Testis (tissue), 3 donors: ENCODE data around the gene GDPD3. TPM values are rescaled to one million over a fixed set of nuclear protein-coding genes. Genes with fewer than 3 reads are reported as not detected.
A peak's percentile ranks its signal among the peaks of the same experiment; 100 is the strongest.

Experiments
- DNase-seq: peaks from one replicate; pipeline ENCODE4 v3.0.0-alpha.2; 2019
- H3K27ac ChIP-seq, 2 donors: fragments of 200-600 bp; sonication (generic); one replicate each; pipeline ENCODE4 v1.5.1; 2019
- H3K27me3 ChIP-seq: fragments of 200-600 bp; sonication (generic); one replicate; pipeline ENCODE4 v1.5.1; 2019
- H3K36me3 ChIP-seq: fragments of 200-600 bp; sonication (generic); one replicate; pipeline ENCODE4 v1.5.1; 2017; ENCODE audit warnings: low read depth; ENCODE audit errors: missing control alignments
- H3K4me1 ChIP-seq: fragments of 200-600 bp; sonication (generic); one replicate; pipeline ENCODE4 v1.5.1; 2019
- H3K4me3 ChIP-seq, 2 donors: fragments of 200-600 bp; sonication (generic); one replicate each; pipeline ENCODE4 v1.5.1; 2017 to 2019
- H3K9me3 ChIP-seq: fragments of 200-600 bp; sonication (generic); one replicate; pipeline ENCODE4 v1.5.1; 2017
- POLR2A ChIP-seq: fragments of 450-650 bp; IDR thresholded peaks from one replicate; pipeline ENCODE4 v1.6.1; 2017; ENCODE audit warnings: antibody characterized with exemption, mild to moderate bottlenecking, moderate library complexity
- WGBS, 2 donors: methylation state at CpG; one replicate each; pipeline ENCODE4 v1.1.5; 2018; 5-methylcytosine and 5-hydroxymethylcytosine counted together
- intact Hi-C: fragments of 100-400 bp; cut with DNase I; formaldehyde crosslinking; loops from one replicate; pipeline ENCODE4 v1.15.1; 2023; ENCODE audit warnings: low total_unique reads
- polyA plus RNA-seq: library from polyadenylated mRNA; stranded (reverse); fragments of 350-450 nt; fragmentation: Illumina TruSeq; extraction: RNeasy Lipid Tissue Mini Kit (QIAGEN cat#74804); gene quantifications from one replicate; pipeline ENCODE4 v1.2.3, GENCODE V29; 2014; ENCODE audit warnings: low read depth, low replicate concordance; ENCODE audit not compliant: insufficient read depth
- total RNA-seq, 2 donors: library from RNA; depleted of rRNA; stranded (reverse); fragments of >200 nt; gene quantifications; one replicate each; pipeline ENCODE4 v1.2.3, GENCODE V29; 2016
- TF ChIP-seq, protein P1 (sequence below), 3 experiments: fragments of 450-650 bp in 2 of 3; fragments of 200-600 bp in 1 of 3; sonication (generic) in 1 of 3; IDR thresholded peaks; one replicate each; pipeline ENCODE4 v1.5.1; 2016 to 2019; ENCODE audit warnings: antibody characterized with exemption in 3 of 3, mild to moderate bottlenecking in 2 of 3, moderate library complexity in 1 of 3

Gene GDPD3
- total and polyA plus RNA-seq, 3 donors from 2014 or later = 1.5 to 7.2 (median 4.0) TPM

DNA sequence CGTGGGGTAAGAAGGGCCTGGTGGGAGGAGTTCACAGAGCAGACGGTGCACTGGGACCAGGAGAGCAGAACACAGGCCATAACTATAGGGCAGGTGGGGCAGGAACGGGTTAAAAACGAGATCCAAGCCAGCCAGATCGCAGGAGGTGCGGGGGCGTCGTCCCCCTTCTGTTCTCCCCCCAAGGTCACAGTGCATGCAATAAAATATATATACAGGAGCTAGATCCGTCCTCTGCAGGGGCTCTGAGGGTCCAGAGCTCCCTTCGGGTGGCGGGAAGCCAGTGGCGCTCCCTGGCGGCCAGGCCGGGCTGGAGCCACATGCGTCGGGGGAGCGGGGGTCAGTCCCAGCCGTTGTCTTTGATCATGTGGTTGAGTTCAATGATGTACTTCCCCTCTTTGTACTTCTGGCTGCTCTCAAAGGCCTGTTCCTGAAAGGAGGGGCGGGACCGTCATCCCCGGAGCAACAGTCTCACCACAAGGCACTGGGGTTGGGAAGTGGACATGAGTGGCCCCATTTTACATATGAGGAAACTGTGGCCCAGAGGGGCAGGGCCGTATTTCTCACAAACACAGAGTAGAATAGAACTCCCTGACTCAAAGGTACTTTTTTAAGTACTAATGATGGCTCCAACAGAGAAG is 20.8 kb downstream of the GDPD3 start:
- peak overlapping the region; percentile 68 to 91 for H3K27ac ChIP-seq
- H3K36me3 ChIP-seq = no peaks in the 10 kb centered on the region
- peaks cover 33% of the 10 kb centered on the region for H3K4me1 ChIP-seq
- no peaks in the 10 kb centered on the region for H3K27me3 ChIP-seq
- 8 to 9% methylated on average over 13 to 22 of the region's 22 CpGs for WGBS, 2 donors
- intact Hi-C loops = no loop called here
- H3K4me3 ChIP-seq = peak overlapping the region; percentile 61 to 70
- DNase-seq = peak; percentile 76
- H3K9me3 ChIP-seq = no peaks in the 10 kb centered on the region
- no peak for TF ChIP-seq POLR2A
- TF ChIP-seq, protein P1, sequence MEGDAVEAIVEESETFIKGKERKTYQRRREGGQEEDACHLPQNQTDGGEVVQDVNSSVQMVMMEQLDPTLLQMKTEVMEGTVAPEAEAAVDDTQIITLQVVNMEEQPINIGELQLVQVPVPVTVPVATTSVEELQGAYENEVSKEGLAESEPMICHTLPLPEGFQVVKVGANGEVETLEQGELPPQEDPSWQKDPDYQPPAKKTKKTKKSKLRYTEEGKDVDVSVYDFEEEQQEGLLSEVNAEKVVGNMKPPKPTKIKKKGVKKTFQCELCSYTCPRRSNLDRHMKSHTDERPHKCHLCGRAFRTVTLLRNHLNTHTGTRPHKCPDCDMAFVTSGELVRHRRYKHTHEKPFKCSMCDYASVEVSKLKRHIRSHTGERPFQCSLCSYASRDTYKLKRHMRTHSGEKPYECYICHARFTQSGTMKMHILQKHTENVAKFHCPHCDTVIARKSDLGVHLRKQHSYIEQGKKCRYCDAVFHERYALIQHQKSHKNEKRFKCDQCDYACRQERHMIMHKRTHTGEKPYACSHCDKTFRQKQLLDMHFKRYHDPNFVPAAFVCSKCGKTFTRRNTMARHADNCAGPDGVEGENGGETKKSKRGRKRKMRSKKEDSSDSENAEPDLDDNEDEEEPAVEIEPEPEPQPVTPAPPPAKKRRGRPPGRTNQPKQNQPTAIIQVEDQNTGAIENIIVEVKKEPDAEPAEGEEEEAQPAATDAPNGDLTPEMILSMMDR (IDR thresholded peaks at IDR 0.05) = peak in 2 of 3 experiments; percentile 40 to 44

DNA sequence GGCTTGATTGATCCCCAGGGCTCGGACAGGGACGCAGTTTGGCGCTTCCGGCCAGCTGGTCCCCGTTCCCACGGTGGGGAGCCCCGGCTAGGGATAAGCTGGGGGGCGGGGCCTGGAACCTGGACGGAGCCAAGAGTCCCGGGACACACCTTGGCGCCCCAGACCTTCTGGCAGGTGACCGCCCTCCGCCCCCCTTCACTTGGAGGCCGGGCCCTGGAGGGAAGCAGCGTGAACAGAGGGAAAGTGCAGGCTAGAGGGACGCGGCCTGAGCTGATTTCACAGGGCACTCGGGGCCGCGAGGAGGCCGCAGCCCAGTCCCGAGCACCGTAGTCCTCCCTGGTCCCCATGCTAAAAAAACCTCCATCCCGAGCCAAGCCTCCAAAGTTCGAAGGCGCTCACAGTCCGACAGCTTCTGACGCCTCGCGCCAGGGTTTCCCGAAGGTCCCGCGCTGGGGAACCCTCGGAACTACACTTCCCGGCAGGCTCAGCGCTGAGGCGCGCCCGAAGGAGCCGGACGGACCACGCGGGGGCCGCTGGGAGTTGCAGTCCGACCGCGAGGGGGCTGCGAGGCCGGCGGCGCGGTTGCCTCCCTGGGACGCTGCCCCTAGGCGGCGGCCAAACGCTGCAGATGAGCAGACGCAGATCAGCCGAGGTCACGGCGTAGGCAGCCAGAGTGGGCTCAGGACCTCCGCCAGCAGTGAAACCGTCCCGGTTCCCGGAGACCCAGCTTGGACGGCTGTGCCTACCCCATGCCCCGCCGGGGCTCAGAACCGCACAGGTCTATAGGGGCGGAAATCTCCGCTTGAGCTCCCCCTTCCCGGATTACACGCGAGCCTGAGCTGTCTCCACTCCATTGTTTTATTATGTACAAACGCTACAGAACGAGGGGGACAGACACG is 21.6 kb downstream of the GDPD3 start, which contains the start of gene TBX6:
TBX6 (minus strand) TSS at position 451 of the 899 bp plus-strand sequence. CDS start 731 bp downstream, outside the sequence.
- peak; percentile 94 for DNase-seq
- no peak for TF ChIP-seq POLR2A
- TF ChIP-seq, protein P1 (IDR thresholded peaks at IDR 0.05) = peak; percentile 66 to 96 (median 92)
- Histone ChIP-seq H3K27ac (peak within 1 kb of the TSS; percentile 68 to 91), H3K27me3 (no peaks in the 10 kb centered on the region), H3K9me3 (no peaks in the 10 kb centered on the region), H3K4me1 (peaks cover 33% of the 10 kb centered on the region), H3K4me3 (peak within 1 kb of the TSS; percentile 61 to 70), H3K36me3 (no peaks in the 10 kb centered on the region)
- intact Hi-C loops = no loop called here
- 0 to 5% methylated on average over 13 to 61 of the region's 76 CpGs for WGBS, 2 donors

DNA sequence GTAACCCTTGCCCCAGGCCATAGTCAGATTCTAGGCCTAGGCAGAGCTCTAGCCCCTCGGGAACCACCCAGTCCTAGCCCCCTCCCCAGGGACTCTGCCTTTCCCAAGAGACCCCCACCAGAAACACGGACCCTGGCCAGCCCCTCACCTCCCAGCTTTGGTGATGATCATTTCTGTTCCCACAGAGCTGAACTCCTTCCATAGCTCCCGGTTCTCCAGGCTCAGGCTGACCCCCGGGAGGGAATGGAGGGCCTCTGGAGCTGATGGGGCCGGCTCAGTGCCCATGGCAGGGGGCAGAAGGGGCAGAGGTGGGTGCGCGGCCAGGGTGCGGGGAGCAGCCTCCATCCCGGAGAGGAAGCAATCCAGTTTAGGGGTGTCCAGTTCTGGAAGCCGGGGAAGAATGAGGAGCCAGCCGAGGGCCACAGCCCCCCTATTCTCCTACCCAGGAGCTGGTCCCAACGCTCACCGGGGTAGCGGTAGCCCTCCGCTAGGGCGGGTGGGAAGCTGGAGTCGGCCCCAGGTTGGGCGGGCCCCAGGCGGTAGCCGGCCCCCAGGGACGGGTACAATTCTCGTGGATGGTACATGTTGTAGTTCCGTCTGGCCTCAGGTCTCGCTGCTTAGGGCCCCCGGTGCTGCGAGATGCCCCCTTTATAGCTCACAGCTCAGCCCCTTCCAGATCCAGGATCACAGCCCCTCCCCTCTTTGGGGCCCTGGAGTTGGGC is 22.6 kb downstream of the GDPD3 start:
- intact Hi-C loops = no loop called here
- Histone ChIP-seq H3K27ac (peak overlapping the region in 1 of 2 donors; percentile 91), H3K36me3 (no peaks in the 10 kb centered on the region), H3K9me3 (no peaks in the 10 kb centered on the region), H3K4me1 (peaks cover 33% of the 10 kb centered on the region), H3K27me3 (no peaks in the 10 kb centered on the region), H3K4me3 (peak overlapping the region; percentile 61 to 70)
- TF ChIP-seq, protein P1 (IDR thresholded peaks at IDR 0.05) = no peak
- TF ChIP-seq POLR2A = no peak
- DNase-seq = no peak
- WGBS, 2 donors = 32 to 44% methylated on average over 21 to 26 of the region's 26 CpGs

DNA sequence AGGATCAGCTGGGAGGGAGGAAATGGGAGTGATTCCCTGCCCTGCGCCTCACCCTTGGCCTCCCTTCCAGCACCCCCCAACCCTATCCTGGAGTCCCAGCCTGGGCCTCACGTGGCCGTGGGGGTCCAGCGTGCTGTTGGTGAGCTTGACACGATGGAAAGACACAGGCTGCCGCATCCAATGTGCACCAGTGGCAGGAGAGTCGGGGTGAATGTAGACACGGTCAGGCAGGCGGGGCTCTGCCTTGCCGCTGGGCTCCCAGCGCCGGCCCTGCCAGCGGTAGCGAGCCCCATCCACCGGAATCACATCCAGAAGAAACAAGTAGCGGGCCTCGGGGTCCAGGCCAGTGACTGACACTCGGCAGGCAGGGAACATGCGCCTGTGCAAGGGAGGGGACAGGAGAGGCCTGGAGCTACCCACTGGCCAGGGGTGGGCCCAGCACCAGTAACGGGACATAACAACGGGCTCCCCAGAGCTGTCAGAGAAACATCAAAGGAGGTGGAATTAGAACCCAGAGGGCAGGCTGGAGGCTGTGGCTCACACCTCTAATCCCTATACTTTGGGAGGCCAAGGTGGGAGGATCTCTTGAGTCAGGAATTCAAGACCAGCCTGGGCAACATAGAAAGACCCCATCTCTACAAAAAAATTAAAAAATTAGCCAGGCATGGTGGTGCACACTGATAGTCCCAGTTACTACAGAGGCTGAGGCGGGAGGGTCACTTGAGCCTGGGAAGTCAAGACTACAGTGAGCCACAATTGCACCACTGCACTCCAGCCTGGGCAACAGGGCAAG is 24.3 kb downstream of the GDPD3 start:
- H3K27ac ChIP-seq = no peak overlapping the region
- WGBS, 2 donors = 82% methylated on average over 8 to 19 of the region's 22 CpGs
- no peaks in the 10 kb centered on the region for H3K9me3 ChIP-seq
- H3K36me3 ChIP-seq = no peaks in the 10 kb centered on the region
- no peak overlapping the region for H3K4me3 ChIP-seq
- TF ChIP-seq POLR2A = no peak
- TF ChIP-seq, protein P1 (IDR thresholded peaks at IDR 0.05) = no peak
- no peak for DNase-seq
- peaks cover 23% of the 10 kb centered on the region for H3K4me1 ChIP-seq
- intact Hi-C loops = no loop called here
- no peaks in the 10 kb centered on the region for H3K27me3 ChIP-seq
